ENCODE results near the gene PRXL2B.

Gene PRXL2B

GRCh38 chr1:2638466-2639115 lies 52.0 kb downstream of the PRXL2B start:
- no peak for DNase-seq

GRCh38 chr1:2639203-2639602 lies 52.6 kb downstream of the PRXL2B start:
- no peak for DNase-seq

GRCh38 chr1:2639607-2640521 lies 53.3 kb downstream of the PRXL2B start:
- no peak for DNase-seq

- DNase-seq: no peak
Observed at GRCh38 chr1:2640626-2641025, 54.0 kb downstream of the PRXL2B start.

Data from activated CD4-positive, alpha-beta T cell treated with anti-CD3 and anti-CD28 coated beads, Interleukin-2, amount 50 U/mL, for 16 hours (primary cell).